Measurements from ENCODE around the gene AKR1E2. TPM values are rescaled to one million over a fixed set of nuclear protein-coding genes. Genes with fewer than 3 reads are reported as not detected.
A peak's percentile ranks its signal among the peaks of the same experiment; 100 is the strongest.

AKR1E2 gene
- total and polyA plus RNA-seq, 2 experiments from 2014 or later = 5.2 to 16.0 TPM

GRCh38 chr10:4882704-4883078, 56.7 kb downstream of the AKR1E2 start:
- 96 to 100% methylated on average over 2 of the region's 2 CpGs for WGBS, 2 experiments (ENCODE audit: low coverage in 1 of 2, low lambda C conversion rate in 2 of 2, missing lambda C conversion rate in 2 of 2)
- Histone ChIP-seq H3K79me2 (ENCODE audit: insufficient read depth) (no peaks in the 10 kb centered on the region), H3K9ac (no peak overlapping the region), H3F3A (ENCODE audit: insufficient read depth) (peaks cover 15% of the 10 kb centered on the region; the same call in 1 of the 2 replicates), H3K4me2 (ENCODE audit: unreplicated experiment) (peak overlapping the region; percentile 14), H3K4me1 (ENCODE audit: insufficient read depth) (peaks cover 8% of the 10 kb centered on the region; the same call in 1 of the 2 replicates), H3K36me3 (ENCODE audit: low read depth) (no peaks in the 10 kb centered on the region), H2AFZ (no peak overlapping the region), H3K4me3 (no peak overlapping the region), H4K20me1 (ENCODE audit: insufficient read depth) (no peaks in the 10 kb centered on the region), H3K27ac (no peak overlapping the region), H3K9me2 (ENCODE audit: insufficient read depth) (no peaks in the 10 kb centered on the region), H3K27me3 (replicated peaks; ENCODE audit: insufficient read depth) (no peaks in the 10 kb centered on the region), H3K9me3 (ENCODE audit: low read depth) (no peaks in the 10 kb centered on the region)
- DNase-seq = no peak
- in situ Hi-C loops (cut with MboI) = no loop called here
- no peak for TF ChIP-seq EZH2 (IDR thresholded peaks at IDR 0.05; ENCODE audit: insufficient read depth, poor library complexity, severe bottlenecking)
- TF ChIP-seq EZH2phosphoT487 (IDR thresholded peaks at IDR 0.05; ENCODE audit: insufficient read depth, low read depth) = no peak

- Histone ChIP-seq H3K9ac (no peak overlapping the region), H3K4me3 (no peak overlapping the region), H3K27ac (no peak overlapping the region), H4K20me1 (ENCODE audit: insufficient read depth) (no peaks in the 10 kb centered on the region), H2AFZ (no peak overlapping the region), H3K4me1 (ENCODE audit: insufficient read depth) (peaks cover 8% of the 10 kb centered on the region; the same call in 1 of the 2 replicates), H3F3A (ENCODE audit: insufficient read depth) (peaks cover 15% of the 10 kb centered on the region; the same call in 1 of the 2 replicates), H3K4me2 (ENCODE audit: unreplicated experiment) (peak overlapping the region; percentile 14), H3K79me2 (ENCODE audit: insufficient read depth) (no peaks in the 10 kb centered on the region), H3K9me2 (ENCODE audit: insufficient read depth) (no peaks in the 10 kb centered on the region), H3K27me3 (replicated peaks; ENCODE audit: insufficient read depth) (no peaks in the 10 kb centered on the region), H3K36me3 (ENCODE audit: low read depth) (no peaks in the 10 kb centered on the region), H3K9me3 (ENCODE audit: low read depth) (no peaks in the 10 kb centered on the region)
- DNase-seq = peak; percentile 75
- in situ Hi-C loops (cut with MboI) = no loop called here
- TF ChIP-seq EZH2phosphoT487 (IDR thresholded peaks at IDR 0.05; ENCODE audit: insufficient read depth, low read depth) (no peak), EZH2 (IDR thresholded peaks at IDR 0.05; ENCODE audit: insufficient read depth, poor library complexity, severe bottlenecking) (no peak)
- WGBS, 2 experiments (ENCODE audit: low coverage in 1 of 2, low lambda C conversion rate in 2 of 2, missing lambda C conversion rate in 2 of 2) = 57 to 65% methylated on average over 4 of the region's 4 CpGs
Measured at GRCh38 chr10:4883079-4883739, 57.2 kb downstream of the AKR1E2 start.

- Histone ChIP-seq H3K9ac (no peak overlapping the region), H3F3A (ENCODE audit: insufficient read depth) (peaks cover 15% of the 10 kb centered on the region; the same call in 1 of the 2 replicates), H3K4me2 (ENCODE audit: unreplicated experiment) (no peak overlapping the region), H4K20me1 (ENCODE audit: insufficient read depth) (no peaks in the 10 kb centered on the region), H3K9me2 (ENCODE audit: insufficient read depth) (no peaks in the 10 kb centered on the region), H3K36me3 (ENCODE audit: low read depth) (no peaks in the 10 kb centered on the region), H3K79me2 (ENCODE audit: insufficient read depth) (no peaks in the 10 kb centered on the region), H3K4me3 (no peak overlapping the region), H2AFZ (no peak overlapping the region), H3K9me3 (ENCODE audit: low read depth) (no peaks in the 10 kb centered on the region), H3K4me1 (ENCODE audit: insufficient read depth) (peaks cover 8% of the 10 kb centered on the region; the same call in 1 of the 2 replicates), H3K27me3 (replicated peaks; ENCODE audit: insufficient read depth) (no peaks in the 10 kb centered on the region), H3K27ac (no peak overlapping the region)
- no peak for TF ChIP-seq EZH2 (IDR thresholded peaks at IDR 0.05; ENCODE audit: insufficient read depth, poor library complexity, severe bottlenecking)
- in situ Hi-C loops (cut with MboI) = no loop called here
- no peak for DNase-seq
- 63 to 65% methylated on average over 3 of the region's 3 CpGs for WGBS, 2 experiments (ENCODE audit: low coverage in 1 of 2, low lambda C conversion rate in 2 of 2, missing lambda C conversion rate in 2 of 2)
Measured at GRCh38 chr10:4885162-4885561, 59.2 kb downstream of the AKR1E2 start.

GRCh38 chr10:4887501-4887900, 61.5 kb downstream of the AKR1E2 start:
- Histone ChIP-seq H3K27ac (no peak overlapping the region), H3F3A (ENCODE audit: insufficient read depth) (peaks cover 11% of the 10 kb centered on the region; the same call in 1 of the 2 replicates), H3K79me2 (ENCODE audit: insufficient read depth) (no peaks in the 10 kb centered on the region), H3K36me3 (ENCODE audit: low read depth) (no peaks in the 10 kb centered on the region), H3K4me2 (ENCODE audit: unreplicated experiment) (no peak overlapping the region), H3K9ac (no peak overlapping the region), H3K4me1 (ENCODE audit: insufficient read depth) (peaks cover 8% of the 10 kb centered on the region; the same call in 1 of the 2 replicates), H4K20me1 (ENCODE audit: insufficient read depth) (no peaks in the 10 kb centered on the region), H3K9me2 (ENCODE audit: insufficient read depth) (no peaks in the 10 kb centered on the region), H3K27me3 (replicated peaks; ENCODE audit: insufficient read depth) (no peaks in the 10 kb centered on the region), H3K9me3 (ENCODE audit: low read depth) (no peaks in the 10 kb centered on the region), H2AFZ (no peak overlapping the region), H3K4me3 (no peak overlapping the region)
- WGBS, 2 experiments (ENCODE audit: low coverage in 1 of 2, low lambda C conversion rate in 2 of 2, missing lambda C conversion rate in 2 of 2) = 88 to 92% methylated on average over 9 of the region's 9 CpGs
- no peak for TF ChIP-seq EZH2phosphoT487 (IDR thresholded peaks at IDR 0.05; ENCODE audit: insufficient read depth, low read depth)
- no peak for TF ChIP-seq EZH2 (IDR thresholded peaks at IDR 0.05; ENCODE audit: insufficient read depth, poor library complexity, severe bottlenecking)
- no peak for DNase-seq
- in situ Hi-C loops (cut with MboI) = no loop called here

All from GM23248 (cell line).